ENCODE results near the gene LCN9. TPM values are rescaled to one million over a fixed set of nuclear protein-coding genes. Genes with fewer than 3 reads are reported as not detected.

Gene LCN9
- total and polyA plus RNA-seq, 2 of the 13 experiments (the other 11 are each of a cell fraction or from before 2014, with no cell fraction given), result not detected

GRCh38 chr9:135704483-135704882 is 41.4 kb downstream of the LCN9 start:
- CTCF ChIA-PET (ENCODE audit: low intra/inter-chr PET ratio, low total read pairs), result no interaction called here
- intact Hi-C loops (cut with micrococcal nuclease; ENCODE audit: unreplicated experiment), result no loop called here

DNA sequence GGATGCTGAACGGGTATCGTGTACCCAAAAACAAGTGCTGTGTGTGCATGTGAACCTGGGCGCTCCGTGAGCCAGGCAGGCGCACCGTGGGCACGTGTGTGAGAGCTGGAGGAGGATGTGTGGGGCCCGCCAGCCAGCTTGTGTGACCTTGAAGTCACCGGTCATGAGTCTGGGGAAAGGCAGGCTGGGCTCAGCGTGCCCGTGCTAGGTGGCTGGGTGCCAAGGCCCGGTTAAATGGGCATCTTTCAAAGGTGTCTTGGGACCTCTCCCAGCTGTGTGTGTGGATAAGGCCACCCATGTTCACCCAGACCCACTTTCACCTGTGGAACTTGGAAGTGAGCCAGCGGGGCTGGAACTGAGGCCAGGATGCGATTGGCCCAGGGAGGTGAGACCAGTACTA is 42.3 kb downstream of the LCN9 start:
- H3K9ac ChIP-seq (ENCODE audit: insufficient read depth, low read depth, low read length), result no peak overlapping the region
- H3K9me3 ChIP-seq (ENCODE audit: low read length), result no peaks in the 10 kb centered on the region
- no peaks in the 10 kb centered on the region for H3K4me1 ChIP-seq (ENCODE audit: insufficient read depth, low read length)
- ATAC-seq, result no peak
- no TSS peak for BruUV-seq (replicated peaks)
- FAIRE-seq, result no peak
- TF ChIP-seq GATAD2A (CRISPR knock-in tag; IDR thresholded peaks at IDR 0.05), result no peak
- no peak for TF ChIP-seq HMGA1 (CRISPR knock-in tag; conservative IDR thresholded peaks at IDR 0.05)
- no peak for TF ChIP-seq RFX5 (IDR thresholded peaks at IDR 0.05; ENCODE audit: low read depth, low read length)
- no peak for TF ChIP-seq MXI1 (IDR thresholded peaks at IDR 0.05; ENCODE audit: borderline replicate concordance, low read depth, low read length)
- TF ChIP-seq ZBTB42 (CRISPR knock-in tag; IDR thresholded peaks at IDR 0.05), result no peak
- no peak for TF ChIP-seq ZNF124 (CRISPR knock-in tag; IDR thresholded peaks at IDR 0.05)
- no peak for TF ChIP-seq FOSL2 (CRISPR knock-in tag; IDR thresholded peaks at IDR 0.05)
- no peak for TF ChIP-seq PRDM15 (CRISPR knock-in tag; IDR thresholded peaks at IDR 0.05)
- TF ChIP-seq, protein P1, sequence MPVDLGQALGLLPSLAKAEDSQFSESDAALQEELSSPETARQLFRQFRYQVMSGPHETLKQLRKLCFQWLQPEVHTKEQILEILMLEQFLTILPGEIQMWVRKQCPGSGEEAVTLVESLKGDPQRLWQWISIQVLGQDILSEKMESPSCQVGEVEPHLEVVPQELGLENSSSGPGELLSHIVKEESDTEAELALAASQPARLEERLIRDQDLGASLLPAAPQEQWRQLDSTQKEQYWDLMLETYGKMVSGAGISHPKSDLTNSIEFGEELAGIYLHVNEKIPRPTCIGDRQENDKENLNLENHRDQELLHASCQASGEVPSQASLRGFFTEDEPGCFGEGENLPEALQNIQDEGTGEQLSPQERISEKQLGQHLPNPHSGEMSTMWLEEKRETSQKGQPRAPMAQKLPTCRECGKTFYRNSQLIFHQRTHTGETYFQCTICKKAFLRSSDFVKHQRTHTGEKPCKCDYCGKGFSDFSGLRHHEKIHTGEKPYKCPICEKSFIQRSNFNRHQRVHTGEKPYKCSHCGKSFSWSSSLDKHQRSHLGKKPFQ (CRISPR knock-in tag; IDR thresholded peaks at IDR 0.05; ENCODE audit: insufficient replicate concordance), result no peak
- no peak overlapping the region for H3K4me2 ChIP-seq (ENCODE audit: low read depth, low read length)
- ChIA-PET POLR2A (interaction anchor here (1.2 kb wide), 1 partner anchor 13 kb away, joined by 3 read pairs; no protein-coding TSS in a partner anchor), CTCF (ENCODE audit: low intra/inter-chr PET ratio, low total read pairs) (no interaction called here)
- peaks cover 5 to 69% of the 10 kb centered on the region in 2 experiments; a peak in 4 of 5 replicates for H3K27me3 ChIP-seq (ENCODE audit: control insufficient read depth in 1 of 2, insufficient read depth in 2 of 2, low read length in 2 of 2)
- H3K27ac ChIP-seq (ENCODE audit: extremely low read length, insufficient read depth, low read length), result no peak overlapping the region
- no peak overlapping the region for H3K4me3 ChIP-seq (replicated peaks in 1 of 3; ENCODE audit: insufficient read depth in 1 of 3, low read depth in 2 of 3, low read length in 3 of 3)
- no peaks in the 10 kb centered on the region for H4K20me1 ChIP-seq (ENCODE audit: insufficient read depth, low read length)
- H3K36me3 ChIP-seq (replicated peaks in 1 of 2; ENCODE audit: control insufficient read depth in 1 of 2, insufficient read depth in 2 of 2, low read length in 2 of 2), result no peaks in the 10 kb centered on the region
- no peaks in the 10 kb centered on the region for H3K79me2 ChIP-seq (ENCODE audit: insufficient read depth, low read length)
- WGBS (ENCODE audit: low lambda C conversion rate), result 2% methylated on average over 7 of the region's 14 CpGs
- H2AFZ ChIP-seq (ENCODE audit: low read length), result no peak overlapping the region
- in situ Hi-C loops (cut with HindIII; ENCODE audit: extremely low pct_ligation_motif_present, low pct_unique_long_range_greater_than_20kb), result no loop called here
- intact Hi-C loops (cut with micrococcal nuclease; ENCODE audit: unreplicated experiment), result no loop called here
- no peak for DNase-seq (ENCODE audit: low spot score)

More at GRCh38 chr9:135704483-135704882, 41.4 kb downstream of the LCN9 start:
- Histone ChIP-seq H3K9me3 (ENCODE audit: low read length) (no peaks in the 10 kb centered on the region), H3K4me1 (ENCODE audit: insufficient read depth, low read length) (no peaks in the 10 kb centered on the region), H3K4me3 (replicated peaks in 1 of 3; ENCODE audit: insufficient read depth in 1 of 3, low read depth in 2 of 3, low read length in 3 of 3) (no peak overlapping the region), H4K20me1 (ENCODE audit: insufficient read depth, low read length) (no peaks in the 10 kb centered on the region), H3K27me3 (ENCODE audit: control insufficient read depth in 1 of 2, insufficient read depth in 2 of 2, low read length in 2 of 2) (peaks cover 5 to 74% of the 10 kb centered on the region in 2 experiments; a peak in 4 of 5 replicates), H3K79me2 (ENCODE audit: insufficient read depth, low read length) (no peaks in the 10 kb centered on the region), H3K27ac (ENCODE audit: extremely low read length, insufficient read depth, low read length) (no peak overlapping the region), H2AFZ (ENCODE audit: low read length) (no peak overlapping the region), H3K4me2 (ENCODE audit: low read depth, low read length) (no peak overlapping the region), H3K36me3 (replicated peaks in 1 of 2; ENCODE audit: control insufficient read depth in 1 of 2, insufficient read depth in 2 of 2, low read length in 2 of 2) (no peaks in the 10 kb centered on the region), H3K9ac (ENCODE audit: insufficient read depth, low read depth, low read length) (no peak overlapping the region)
- in situ Hi-C loops (cut with HindIII; ENCODE audit: extremely low pct_ligation_motif_present, low pct_unique_long_range_greater_than_20kb), result no loop called here
- POLR2A ChIA-PET, result no interaction called here
- no TSS peak for BruUV-seq (replicated peaks)
- ATAC-seq, result no peak; the same call in 2 of the 3 replicates
- FAIRE-seq, result no peak
- TF ChIP-seq ZC3H13 (CRISPR knock-in tag; IDR thresholded peaks at IDR 0.05) (no peak), ZNF839 (CRISPR knock-in tag; IDR thresholded peaks at IDR 0.05; ENCODE audit: borderline replicate concordance) (no peak), ZKSCAN1 (IDR thresholded peaks at IDR 0.05; ENCODE audit: low read length) (no peak), SAP130 (CRISPR knock-in tag; IDR thresholded peaks at IDR 0.05; ENCODE audit: low read depth) (no peak), ZBTB7A (CRISPR knock-in tag; IDR thresholded peaks at IDR 0.05) (no peak), CENPT (CRISPR knock-in tag; IDR thresholded peaks at IDR 0.05; ENCODE audit: low read depth) (no peak), FLYWCH1 (CRISPR knock-in tag; IDR thresholded peaks at IDR 0.05) (no peak), SRF (IDR thresholded peaks at IDR 0.05; ENCODE audit: low read depth, low read length) (peak; percentile 22; the same call in 1 of the 2 replicates)
- TF ChIP-seq, protein P2, sequence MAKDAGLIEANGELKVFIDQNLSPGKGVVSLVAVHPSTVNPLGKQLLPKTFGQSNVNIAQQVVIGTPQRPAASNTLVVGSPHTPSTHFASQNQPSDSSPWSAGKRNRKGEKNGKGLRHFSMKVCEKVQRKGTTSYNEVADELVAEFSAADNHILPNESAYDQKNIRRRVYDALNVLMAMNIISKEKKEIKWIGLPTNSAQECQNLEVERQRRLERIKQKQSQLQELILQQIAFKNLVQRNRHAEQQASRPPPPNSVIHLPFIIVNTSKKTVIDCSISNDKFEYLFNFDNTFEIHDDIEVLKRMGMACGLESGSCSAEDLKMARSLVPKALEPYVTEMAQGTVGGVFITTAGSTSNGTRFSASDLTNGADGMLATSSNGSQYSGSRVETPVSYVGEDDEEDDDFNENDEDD (CRISPR knock-in tag; IDR thresholded peaks at IDR 0.05; ENCODE audit: borderline replicate concordance), result no peak
- no peak for DNase-seq (ENCODE audit: low spot score)
- no CpG with 5 or more reads among the region's 5 CpGs for WGBS (ENCODE audit: low lambda C conversion rate)
